ENCODE results near the gene BRSK1. TPM values are rescaled to one million over a fixed set of nuclear protein-coding genes. Genes with fewer than 3 reads are reported as not detected.

Gene BRSK1
- polyA plus RNA-seq, 1 experiment, result 9.5 TPM

DNA sequence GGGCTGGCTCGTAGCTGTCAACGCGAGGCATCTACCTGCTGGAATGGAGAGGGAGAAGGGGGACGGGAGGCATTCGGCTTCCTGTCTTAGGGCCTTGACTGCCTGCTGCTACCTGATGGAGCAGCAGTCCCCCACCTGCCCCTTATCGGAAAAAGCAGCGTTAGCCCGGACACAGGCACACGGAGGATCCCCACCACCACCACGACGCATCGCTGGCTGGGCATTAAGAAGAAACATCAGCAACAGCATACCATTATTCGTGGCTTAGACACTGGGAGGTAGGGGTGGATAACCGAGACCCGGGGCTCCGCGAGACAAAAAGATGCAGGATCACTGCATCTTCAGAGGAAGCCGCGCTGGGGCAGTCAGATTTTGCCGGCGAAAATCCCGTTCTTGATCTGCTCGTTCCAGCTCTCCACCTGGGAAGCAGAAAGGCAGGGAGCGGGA is 69.6 kb downstream of the BRSK1 start:
- POLR2A ChIA-PET, result no interaction called here
- CTCF ChIA-PET, result interaction anchor here (1.2 kb wide), 1 partner anchor 61 kb away, joined by 3 read pairs; no protein-coding TSS in a partner anchor
- Histone ChIP-seq H3K27ac (ENCODE audit: low read depth, low read length) (no peak overlapping the region), H3K9me3 (ENCODE audit: control insufficient read depth, insufficient read depth, low read length) (peaks cover 4% of the 10 kb centered on the region; the same call in 1 of the 2 replicates), H3K4me3 (ENCODE audit: low read depth, low read length) (peak overlapping the region; percentile 59), H3K27me3 (ENCODE audit: control insufficient read depth, insufficient read depth, low read length) (peaks cover 28% of the 10 kb centered on the region)
- TF ChIP-seq, protein P1, sequence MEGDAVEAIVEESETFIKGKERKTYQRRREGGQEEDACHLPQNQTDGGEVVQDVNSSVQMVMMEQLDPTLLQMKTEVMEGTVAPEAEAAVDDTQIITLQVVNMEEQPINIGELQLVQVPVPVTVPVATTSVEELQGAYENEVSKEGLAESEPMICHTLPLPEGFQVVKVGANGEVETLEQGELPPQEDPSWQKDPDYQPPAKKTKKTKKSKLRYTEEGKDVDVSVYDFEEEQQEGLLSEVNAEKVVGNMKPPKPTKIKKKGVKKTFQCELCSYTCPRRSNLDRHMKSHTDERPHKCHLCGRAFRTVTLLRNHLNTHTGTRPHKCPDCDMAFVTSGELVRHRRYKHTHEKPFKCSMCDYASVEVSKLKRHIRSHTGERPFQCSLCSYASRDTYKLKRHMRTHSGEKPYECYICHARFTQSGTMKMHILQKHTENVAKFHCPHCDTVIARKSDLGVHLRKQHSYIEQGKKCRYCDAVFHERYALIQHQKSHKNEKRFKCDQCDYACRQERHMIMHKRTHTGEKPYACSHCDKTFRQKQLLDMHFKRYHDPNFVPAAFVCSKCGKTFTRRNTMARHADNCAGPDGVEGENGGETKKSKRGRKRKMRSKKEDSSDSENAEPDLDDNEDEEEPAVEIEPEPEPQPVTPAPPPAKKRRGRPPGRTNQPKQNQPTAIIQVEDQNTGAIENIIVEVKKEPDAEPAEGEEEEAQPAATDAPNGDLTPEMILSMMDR (IDR thresholded peaks at IDR 0.05; ENCODE audit: low read depth, low read length), result no peak
- DNase-seq (ENCODE audit: low read depth, low spot score), result no peak

DNA sequence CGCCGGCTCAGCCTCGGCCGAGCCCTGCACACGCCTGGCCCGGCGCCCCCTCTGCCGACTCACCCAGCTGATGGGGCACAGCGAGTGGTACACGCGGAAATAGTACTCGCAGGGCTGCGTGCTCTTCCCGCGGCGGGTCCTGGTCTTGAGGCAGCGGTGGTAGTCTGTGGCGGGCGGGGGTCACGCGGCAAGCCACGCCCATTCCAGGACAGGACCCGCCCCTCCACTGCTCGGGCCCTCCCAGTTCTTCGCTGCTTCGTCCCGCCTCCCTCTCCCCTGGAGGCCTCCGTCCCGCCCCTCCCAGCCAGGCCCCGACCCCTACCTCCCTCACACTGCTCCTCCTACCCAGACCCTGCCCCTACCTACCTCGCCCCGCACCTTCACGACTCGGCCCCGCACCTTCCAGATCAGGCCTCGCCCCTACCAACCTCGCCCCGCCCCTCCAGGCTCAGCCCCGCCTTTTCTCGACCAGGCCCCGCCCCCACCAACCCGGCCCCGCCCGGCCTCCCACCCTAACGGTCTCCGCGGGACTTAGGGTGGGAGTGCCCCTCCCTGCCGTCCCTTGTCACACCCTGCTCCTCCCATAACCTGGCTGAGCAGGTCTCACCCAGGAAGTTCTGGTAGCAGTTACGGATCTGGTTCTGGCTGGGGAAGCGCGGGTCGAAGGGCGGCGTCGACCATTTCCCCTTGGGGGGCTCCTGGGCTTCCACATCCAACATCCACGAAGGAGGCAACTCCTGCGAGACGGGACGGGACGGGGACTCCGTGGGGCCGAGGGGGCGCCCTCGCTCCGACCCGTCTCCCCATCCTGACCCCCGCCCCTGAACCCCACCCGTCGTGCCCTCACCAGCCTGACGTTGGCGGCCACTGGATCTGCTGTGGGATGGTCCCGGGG is 70.3 kb downstream of the BRSK1 start:
- H3K27ac ChIP-seq (ENCODE audit: low read depth, low read length), result no peak overlapping the region
- CTCF ChIA-PET, result no interaction called here
- POLR2A ChIA-PET, result no interaction called here
- H3K27me3 ChIP-seq (ENCODE audit: control insufficient read depth, insufficient read depth, low read length), result peaks cover 28% of the 10 kb centered on the region
- H3K4me3 ChIP-seq (ENCODE audit: low read depth, low read length), result peak overlapping the region; percentile 59
- DNase-seq (ENCODE audit: low read depth, low spot score), result no peak
- TF ChIP-seq, protein P1 (IDR thresholded peaks at IDR 0.05; ENCODE audit: low read depth, low read length), result no peak
- peaks cover 5% of the 10 kb centered on the region; the same call in 1 of the 2 replicates for H3K9me3 ChIP-seq (ENCODE audit: control insufficient read depth, insufficient read depth, low read length)

DNA sequence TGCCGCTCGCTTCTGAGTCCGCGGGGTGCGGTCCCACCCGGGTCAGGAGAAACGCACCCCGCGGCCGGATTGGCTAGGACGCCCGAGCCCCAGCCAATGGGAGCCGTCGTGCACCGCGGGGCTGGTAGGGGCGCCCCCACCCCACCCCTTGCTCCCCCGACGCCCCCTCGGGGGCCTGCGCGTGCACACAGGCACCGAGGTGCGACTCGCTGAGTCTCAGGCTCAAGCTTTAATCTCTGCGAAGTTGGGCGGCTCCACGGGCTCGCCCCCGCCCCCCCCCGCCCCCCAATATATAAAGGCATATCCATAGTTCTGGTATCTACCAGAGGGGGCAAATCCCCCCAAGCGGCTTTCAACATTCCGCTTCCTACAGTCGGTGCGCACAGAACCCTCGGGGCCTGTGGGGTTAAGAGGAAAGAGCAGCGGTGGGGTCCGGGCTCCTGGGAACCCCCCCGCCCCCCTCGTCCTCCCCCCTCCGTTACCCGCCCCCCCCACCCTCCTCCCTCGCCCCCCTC is 71.0 kb downstream of the BRSK1 start, which contains the start of gene COX6B2:
TSS of gene COX6B2 (minus strand) at position 22 of the 515 bp plus-strand sequence. CDS start 198 bp downstream, outside the sequence.
- peaks cover 5% of the 10 kb centered on the region; the same call in 1 of the 2 replicates for H3K9me3 ChIP-seq (ENCODE audit: control insufficient read depth, insufficient read depth, low read length)
- DNase-seq (ENCODE audit: low read depth, low spot score), result no peak
- peaks cover 28% of the 10 kb centered on the region for H3K27me3 ChIP-seq (ENCODE audit: control insufficient read depth, insufficient read depth, low read length)
- TF ChIP-seq, protein P1 (IDR thresholded peaks at IDR 0.05; ENCODE audit: low read depth, low read length), result no peak
- H3K4me3 ChIP-seq (ENCODE audit: low read depth, low read length), result peak within 1 kb of the TSS; percentile 59
- H3K27ac ChIP-seq (ENCODE audit: low read depth, low read length), result no peak within 1 kb of the TSS
- ChIA-PET CTCF (no interaction called here), POLR2A (interaction anchor here (1.2 kb wide), 1 partner anchor 16 kb away, joined by 6 read pairs; the partner anchor contains the start of gene IL11)

DNA sequence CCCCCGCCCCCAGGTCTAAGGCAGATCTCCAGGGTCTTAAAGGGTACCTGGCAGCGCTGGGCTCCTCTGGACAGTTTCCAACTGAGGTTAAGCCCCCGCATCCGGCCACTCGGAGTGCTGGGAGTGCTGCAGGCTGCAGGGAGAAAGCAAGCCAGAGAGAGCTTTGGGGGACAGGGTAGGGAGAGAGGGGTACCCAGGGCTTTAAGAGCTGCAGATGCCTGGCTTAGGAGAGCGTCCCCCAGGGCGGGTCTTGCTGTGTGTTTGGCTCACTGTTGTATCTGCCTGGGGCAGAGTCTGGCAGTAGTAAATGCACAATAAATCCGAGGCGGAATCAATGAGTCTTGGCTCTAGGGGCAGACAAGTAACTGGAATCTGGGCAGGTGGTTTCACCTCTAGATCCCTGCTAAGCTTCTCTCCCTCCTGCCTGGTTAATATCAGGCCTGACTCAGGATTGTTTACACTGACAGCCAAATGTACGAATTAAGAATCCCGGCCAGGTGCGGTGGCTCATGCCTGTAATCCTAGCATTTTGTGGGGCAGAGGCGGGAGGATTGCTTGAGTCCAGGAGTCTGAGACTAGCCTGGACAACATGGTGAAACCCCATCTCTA is 71.5 kb downstream of the BRSK1 start:
- Histone ChIP-seq H3K9me3 (ENCODE audit: control insufficient read depth, insufficient read depth, low read length) (peaks cover 5% of the 10 kb centered on the region; the same call in 1 of the 2 replicates), H3K27me3 (ENCODE audit: control insufficient read depth, insufficient read depth, low read length) (peaks cover 28% of the 10 kb centered on the region), H3K27ac (ENCODE audit: low read depth, low read length) (no peak overlapping the region), H3K4me3 (ENCODE audit: low read depth, low read length) (no peak overlapping the region)
- TF ChIP-seq, protein P1 (IDR thresholded peaks at IDR 0.05; ENCODE audit: low read depth, low read length), result no peak
- no peak for DNase-seq (ENCODE audit: low read depth, low spot score)
- CTCF ChIA-PET, result no interaction called here
- POLR2A ChIA-PET, result interaction anchor here (1.2 kb wide), 1 partner anchor 16 kb away, joined by 6 read pairs; the partner anchor contains the start of gene IL11

Data from AG04450 (cell line).